HG03571 (cell line): ENCODE data around the gene NSMF.

Experiments
- ATAC-seq: cut with Tn5 transposase; IDR thresholded peaks from one replicate; pipeline ENCODE4 v1.9.1; 2021; ENCODE audit not compliant: unreplicated experiment

Gene NSMF

GRCh38 chr9:137448602-137448962 lies 10.6 kb downstream of the NSMF start:
- ATAC-seq = no peak

GRCh38 chr9:137447722-137448601 lies 11.2 kb downstream of the NSMF start:
- ATAC-seq = no peak

GRCh38 chr9:137446851-137447471 lies 12.2 kb downstream of the NSMF start:
- no peak for ATAC-seq

GRCh38 chr9:137445930-137446431 lies 13.2 kb downstream of the NSMF start:
- no peak for ATAC-seq

- ATAC-seq = peak; percentile 54
These were observed 13.8 kb downstream of the NSMF start for GRCh38 chr9:137445275-137445807.

GRCh38 chr9:137444106-137444790 lies 14.9 kb downstream of the NSMF start:
- no peak for ATAC-seq

GRCh38 chr9:137441935-137442321 lies 17.2 kb downstream of the NSMF start:
- ATAC-seq = no peak

- no peak for ATAC-seq
These were observed 17.7 kb downstream of the NSMF start, which contains the start of gene ENTPD8 for GRCh38 chr9:137441289-137441934. ENTPD8 (minus strand) TSS chr9:137441357; CDS start chr9:137438285, 3,072 bp downstream.

GRCh38 chr9:137439158-137439714 lies 19.9 kb downstream of the NSMF start:
- no peak for ATAC-seq

GRCh38 chr9:137438591-137439157 lies 20.5 kb downstream of the NSMF start:
- ATAC-seq = no peak

- no peak for ATAC-seq
These were observed 21.2 kb downstream of the NSMF start for GRCh38 chr9:137437691-137438590.

- ATAC-seq = no peak
These were observed 22.2 kb downstream of the NSMF start for GRCh38 chr9:137436761-137437600.

GRCh38 chr9:137435980-137436760 lies 23.0 kb downstream of the NSMF start:
- ATAC-seq = no peak

GRCh38 chr9:137435381-137435891 lies 23.7 kb downstream of the NSMF start:
- no peak for ATAC-seq

- ATAC-seq = no peak
These were observed 24.4 kb downstream of the NSMF start for GRCh38 chr9:137434498-137435380.

GRCh38 chr9:137433916-137434431 lies 25.2 kb downstream of the NSMF start:
- ATAC-seq = no peak
